Neuron (in vitro differentiated cells): ENCODE results near the gene BIVM.

ENCODE experiments used
- H2AFZ ChIP-seq: one replicate; pipeline ENCODE4 v1.6.1; 2013; ENCODE audit warnings: low read depth, mild to moderate bottlenecking, inconsistent platforms, low read length, moderate library complexity
- H3K27me3 ChIP-seq: one replicate; pipeline ENCODE4 v1.6.1; 2013; ENCODE audit warnings: low read length; ENCODE audit not compliant: insufficient read depth
- H3K36me3 ChIP-seq: one replicate; pipeline ENCODE4 v1.6.1; 2013; ENCODE audit warnings: low read length; ENCODE audit not compliant: insufficient read depth
- H3K4me1 ChIP-seq: one replicate; pipeline ENCODE4 v1.6.1; 2013; ENCODE audit warnings: low read length; ENCODE audit not compliant: insufficient read depth
- H3K4me3 ChIP-seq: 2 replicates; pipeline ENCODE4 v1.5.1; 2013; ENCODE audit warnings: mild to moderate bottlenecking, low read length, moderate library complexity
- H3K9me3 ChIP-seq: one replicate; pipeline ENCODE4 v1.6.1; 2013; ENCODE audit warnings: low read length

The BIVM gene

GRCh38 chr13:102830646-102831045, 31.7 kb downstream of the BIVM start:
- Histone ChIP-seq H2AFZ (no peak overlapping the region), H3K27me3 (no peaks in the 10 kb centered on the region), H3K4me1 (no peaks in the 10 kb centered on the region), H3K4me3 (no peak overlapping the region), H3K36me3 (peaks cover 26% of the 10 kb centered on the region), H3K9me3 (no peaks in the 10 kb centered on the region)

GRCh38 chr13:102836471-102836870, 37.6 kb downstream of the BIVM start:
- no peaks in the 10 kb centered on the region for H3K9me3 ChIP-seq
- H3K36me3 ChIP-seq, result peaks cover 27% of the 10 kb centered on the region
- H3K27me3 ChIP-seq, result no peaks in the 10 kb centered on the region
- H2AFZ ChIP-seq, result no peak overlapping the region
- no peaks in the 10 kb centered on the region for H3K4me1 ChIP-seq
- no peak overlapping the region for H3K4me3 ChIP-seq

- no peaks in the 10 kb centered on the region for H3K27me3 ChIP-seq
- H3K36me3 ChIP-seq, result peaks cover 26% of the 10 kb centered on the region
Observed at GRCh38 chr13:102838273-102838672, 39.4 kb downstream of the BIVM start.

GRCh38 chr13:102838982-102839381, 40.1 kb downstream of the BIVM start:
- H3K36me3 ChIP-seq, result peaks cover 22% of the 10 kb centered on the region
- no peaks in the 10 kb centered on the region for H3K9me3 ChIP-seq
- H3K4me1 ChIP-seq, result no peaks in the 10 kb centered on the region
- no peak overlapping the region for H2AFZ ChIP-seq
- H3K4me3 ChIP-seq, result no peak overlapping the region
- no peaks in the 10 kb centered on the region for H3K27me3 ChIP-seq

More at GRCh38 chr13:102838273-102838672, 39.4 kb downstream of the BIVM start:
- Histone ChIP-seq H3K9me3 (no peaks in the 10 kb centered on the region), H3K4me1 (no peaks in the 10 kb centered on the region), H3K4me3 (no peak overlapping the region), H2AFZ (no peak overlapping the region)

GRCh38 chr13:102839462-102839861, 40.5 kb downstream of the BIVM start:
- Histone ChIP-seq H3K27me3 (no peaks in the 10 kb centered on the region), H3K4me1 (peaks cover under 1% of the 10 kb centered on the region), H2AFZ (no peak overlapping the region), H3K9me3 (no peaks in the 10 kb centered on the region), H3K4me3 (no peak overlapping the region), H3K36me3 (peaks cover 22% of the 10 kb centered on the region)

GRCh38 chr13:102845289-102845629, 46.3 kb downstream of the BIVM start:
- H3K4me1 ChIP-seq, result peaks cover 12% of the 10 kb centered on the region
- H3K4me3 ChIP-seq, result peak overlapping the region; percentile 92
- H3K36me3 ChIP-seq, result no peaks in the 10 kb centered on the region
- H3K27me3 ChIP-seq, result no peaks in the 10 kb centered on the region
- peak overlapping the region; percentile 83 for H2AFZ ChIP-seq
- H3K9me3 ChIP-seq, result no peaks in the 10 kb centered on the region

- Histone ChIP-seq H2AFZ (peak within 1 kb of the TSS; percentile 83), H3K27me3 (no peaks in the 10 kb centered on the region), H3K9me3 (no peaks in the 10 kb centered on the region), H3K4me1 (peaks cover 12% of the 10 kb centered on the region), H3K4me3 (peak within 1 kb of the TSS; percentile 92), H3K36me3 (no peaks in the 10 kb centered on the region)
Observed at GRCh38 chr13:102845630-102846260, 46.8 kb downstream of the BIVM start, which contains the start of gene ERCC5. Gene ERCC5, plus strand, starts transcription at chr13:102846032. Its CDS starts 235 bp downstream, at chr13:102846267.

GRCh38 chr13:102846261-102847015, 47.5 kb downstream of the BIVM start:
- peak overlapping the region; percentile 92 for H3K4me3 ChIP-seq
- H2AFZ ChIP-seq, result peak overlapping the region; percentile 83
- no peaks in the 10 kb centered on the region for H3K36me3 ChIP-seq
- H3K4me1 ChIP-seq, result peaks cover 12% of the 10 kb centered on the region
- H3K27me3 ChIP-seq, result no peaks in the 10 kb centered on the region
- no peaks in the 10 kb centered on the region for H3K9me3 ChIP-seq

GRCh38 chr13:102847272-102848234, 48.6 kb downstream of the BIVM start:
- Histone ChIP-seq H3K36me3 (peaks cover 1% of the 10 kb centered on the region), H3K4me1 (peaks cover 12% of the 10 kb centered on the region), H3K4me3 (peak overlapping the region; percentile 92), H3K27me3 (no peaks in the 10 kb centered on the region), H2AFZ (peak overlapping the region; percentile 83), H3K9me3 (no peaks in the 10 kb centered on the region)

GRCh38 chr13:102848956-102849355, 50.0 kb downstream of the BIVM start:
- Histone ChIP-seq H3K4me3 (no peak overlapping the region), H3K36me3 (peaks cover 7% of the 10 kb centered on the region)

GRCh38 chr13:102852556-102852955, 53.6 kb downstream of the BIVM start:
- H2AFZ ChIP-seq, result no peak overlapping the region
- peaks cover 4% of the 10 kb centered on the region for H3K4me1 ChIP-seq
- no peaks in the 10 kb centered on the region for H3K27me3 ChIP-seq
- no peak overlapping the region for H3K4me3 ChIP-seq
- peaks cover 31% of the 10 kb centered on the region for H3K36me3 ChIP-seq
- H3K9me3 ChIP-seq, result no peaks in the 10 kb centered on the region

More at GRCh38 chr13:102848956-102849355, 50.0 kb downstream of the BIVM start:
- Histone ChIP-seq H3K4me1 (peaks cover 12% of the 10 kb centered on the region), H3K27me3 (no peaks in the 10 kb centered on the region), H3K9me3 (no peaks in the 10 kb centered on the region), H2AFZ (no peak overlapping the region)

GRCh38 chr13:102854675-102855074, 55.8 kb downstream of the BIVM start:
- Histone ChIP-seq H2AFZ (no peak overlapping the region), H3K9me3 (no peaks in the 10 kb centered on the region), H3K4me3 (no peak overlapping the region), H3K27me3 (no peaks in the 10 kb centered on the region), H3K4me1 (no peaks in the 10 kb centered on the region), H3K36me3 (peaks cover 47% of the 10 kb centered on the region)

GRCh38 chr13:102856557-102856956, 57.6 kb downstream of the BIVM start:
- Histone ChIP-seq H3K27me3 (no peaks in the 10 kb centered on the region), H3K4me1 (no peaks in the 10 kb centered on the region), H3K36me3 (peaks cover 63% of the 10 kb centered on the region), H2AFZ (no peak overlapping the region), H3K4me3 (no peak overlapping the region), H3K9me3 (no peaks in the 10 kb centered on the region)
